ENCODE data around the gene RIT2. TPM values are rescaled to one million over a fixed set of nuclear protein-coding genes. Genes with fewer than 3 reads are reported as not detected.

The RIT2 gene
- total and polyA plus RNA-seq, 3 donors from 2014 or later: 0.82 TPM; not detected in 2

- no peaks in the 10 kb centered on the region for H3K27me3 ChIP-seq
- no peak for DNase-seq
- no peak overlapping the region for H3K27ac ChIP-seq
- TF ChIP-seq, protein P1, sequence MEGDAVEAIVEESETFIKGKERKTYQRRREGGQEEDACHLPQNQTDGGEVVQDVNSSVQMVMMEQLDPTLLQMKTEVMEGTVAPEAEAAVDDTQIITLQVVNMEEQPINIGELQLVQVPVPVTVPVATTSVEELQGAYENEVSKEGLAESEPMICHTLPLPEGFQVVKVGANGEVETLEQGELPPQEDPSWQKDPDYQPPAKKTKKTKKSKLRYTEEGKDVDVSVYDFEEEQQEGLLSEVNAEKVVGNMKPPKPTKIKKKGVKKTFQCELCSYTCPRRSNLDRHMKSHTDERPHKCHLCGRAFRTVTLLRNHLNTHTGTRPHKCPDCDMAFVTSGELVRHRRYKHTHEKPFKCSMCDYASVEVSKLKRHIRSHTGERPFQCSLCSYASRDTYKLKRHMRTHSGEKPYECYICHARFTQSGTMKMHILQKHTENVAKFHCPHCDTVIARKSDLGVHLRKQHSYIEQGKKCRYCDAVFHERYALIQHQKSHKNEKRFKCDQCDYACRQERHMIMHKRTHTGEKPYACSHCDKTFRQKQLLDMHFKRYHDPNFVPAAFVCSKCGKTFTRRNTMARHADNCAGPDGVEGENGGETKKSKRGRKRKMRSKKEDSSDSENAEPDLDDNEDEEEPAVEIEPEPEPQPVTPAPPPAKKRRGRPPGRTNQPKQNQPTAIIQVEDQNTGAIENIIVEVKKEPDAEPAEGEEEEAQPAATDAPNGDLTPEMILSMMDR (IDR thresholded peaks at IDR 0.05): no peak
- no peak for TF ChIP-seq POLR2A (IDR thresholded peaks at IDR 0.05)
- intact Hi-C loops (cut with DNase I; ENCODE audit: low total_unique reads): no loop called here
- no peak overlapping the region for H3K4me3 ChIP-seq
- H3K36me3 ChIP-seq (ENCODE audit: low read depth, missing control alignments): no peaks in the 10 kb centered on the region
- H3K9me3 ChIP-seq: no peaks in the 10 kb centered on the region
- no peaks in the 10 kb centered on the region for H3K4me1 ChIP-seq
- 92 to 100% methylated on average over 1 of the region's 1 CpG for WGBS, 2 donors
Observed at GRCh38 chr18:42980426-42980825, 135.1 kb downstream of the RIT2 start.

- no peak for TF ChIP-seq POLR2A (IDR thresholded peaks at IDR 0.05)
- TF ChIP-seq, protein P1 (IDR thresholded peaks at IDR 0.05): no peak
- Histone ChIP-seq H3K27me3 (no peaks in the 10 kb centered on the region), H3K36me3 (ENCODE audit: low read depth, missing control alignments) (no peaks in the 10 kb centered on the region), H3K4me3 (no peak overlapping the region), H3K9me3 (no peaks in the 10 kb centered on the region), H3K27ac (no peak overlapping the region), H3K4me1 (no peaks in the 10 kb centered on the region)
- intact Hi-C loops (cut with DNase I; ENCODE audit: low total_unique reads): no loop called here
- 44 to 48% methylated on average over 4 of the region's 4 CpGs for WGBS, 2 donors
- no peak for DNase-seq
Observed at GRCh38 chr18:42977982-42978637, 137.4 kb downstream of the RIT2 start.

GRCh38 chr18:42976869-42977590 is 138.5 kb downstream of the RIT2 start:
- Histone ChIP-seq H3K4me1 (no peaks in the 10 kb centered on the region), H3K27me3 (no peaks in the 10 kb centered on the region), H3K4me3 (no peak overlapping the region), H3K27ac (no peak overlapping the region), H3K9me3 (no peaks in the 10 kb centered on the region), H3K36me3 (ENCODE audit: low read depth, missing control alignments) (no peaks in the 10 kb centered on the region)
- DNase-seq: no peak
- TF ChIP-seq, protein P1 (IDR thresholded peaks at IDR 0.05): no peak
- TF ChIP-seq POLR2A (IDR thresholded peaks at IDR 0.05): no peak
- intact Hi-C loops (cut with DNase I; ENCODE audit: low total_unique reads): no loop called here
- WGBS, 2 donors: 52 to 53% methylated on average over 3 of the region's 3 CpGs

- Histone ChIP-seq H3K27ac (no peak overlapping the region), H3K36me3 (ENCODE audit: low read depth, missing control alignments) (no peaks in the 10 kb centered on the region), H3K4me3 (no peak overlapping the region), H3K27me3 (no peaks in the 10 kb centered on the region), H3K4me1 (no peaks in the 10 kb centered on the region), H3K9me3 (no peaks in the 10 kb centered on the region)
- WGBS, 2 donors: 73 to 86% methylated on average over 2 of the region's 2 CpGs
- no peak for DNase-seq
- intact Hi-C loops (cut with DNase I; ENCODE audit: low total_unique reads): no loop called here
- TF ChIP-seq POLR2A (IDR thresholded peaks at IDR 0.05): no peak
- TF ChIP-seq, protein P1 (IDR thresholded peaks at IDR 0.05): no peak
Observed at GRCh38 chr18:42969366-42969765, 146.1 kb downstream of the RIT2 start.
